H9 (cell line): ENCODE measurements around the gene MAD1L1. TPM values are rescaled to one million over a fixed set of nuclear protein-coding genes. Genes with fewer than 3 reads are reported as not detected.

ENCODE experiments used
- DNase-seq: peaks from one replicate; pipeline ENCODE4 v3.0.0-alpha.2; 2017
- H2AFZ ChIP-seq: one replicate; pipeline ENCODE4 v1.6.1; 2013; ENCODE audit warnings: mild to moderate bottlenecking, low read length, control low read depth, moderate library complexity
- H2AK5ac ChIP-seq: 2 replicates; pipeline ENCODE4 v1.6.1; 2013; ENCODE audit warnings: low read length, control low read depth, mixed read lengths; ENCODE audit not compliant: insufficient read length
- H2BK120ac ChIP-seq: one replicate; pipeline ENCODE4 v1.6.1; 2013; ENCODE audit warnings: low read depth, mild to moderate bottlenecking, low read length, control low read depth, inconsistent platforms; ENCODE audit not compliant: poor library complexity, severe bottlenecking
- H2BK12ac ChIP-seq: 2 replicates; pipeline ENCODE4 v1.6.1; 2013; ENCODE audit warnings: low read length, control low read depth, mixed read lengths, low read depth; ENCODE audit not compliant: insufficient read length
- H2BK15ac ChIP-seq: 2 replicates; pipeline ENCODE4 v1.6.1; 2013; ENCODE audit warnings: low read depth, low read length, control low read depth
- H2BK20ac ChIP-seq: one replicate; pipeline ENCODE4 v1.6.1; 2013; ENCODE audit warnings: low read depth, mild to moderate bottlenecking, low read length, control low read depth, inconsistent platforms; ENCODE audit not compliant: poor library complexity, severe bottlenecking
- H2BK5ac ChIP-seq: 2 replicates; pipeline ENCODE4 v1.6.1; 2013; ENCODE audit warnings: low read length, control low read depth, mixed read lengths; ENCODE audit not compliant: insufficient read length
- H3K14ac ChIP-seq: 2 replicates; pipeline ENCODE4 v1.6.1; 2013; ENCODE audit warnings: low read length, control low read depth; ENCODE audit not compliant: insufficient read depth
- H3K18ac ChIP-seq: 2 replicates; pipeline ENCODE4 v1.6.1; 2013; ENCODE audit warnings: low read depth, mild to moderate bottlenecking, mixed read lengths, low read length, control low read depth; ENCODE audit not compliant: insufficient read length
- H3K23ac ChIP-seq: 2 replicates; pipeline ENCODE4 v1.6.1; 2013; ENCODE audit warnings: low read length, control low read depth, mixed read lengths, low read depth; ENCODE audit not compliant: insufficient read length
- H3K23me2 ChIP-seq: 2 replicates; pipeline ENCODE4 v1.6.1; 2013; ENCODE audit warnings: low read depth, mild to moderate bottlenecking, mixed read lengths, low read length, control low read depth; ENCODE audit not compliant: insufficient read length, poor library complexity, severe bottlenecking
- H3K27ac ChIP-seq: 2 replicates; pipeline ENCODE4 v1.5.1; 2013; ENCODE audit warnings: low read length, control low read depth, mixed read lengths, low read depth; ENCODE audit not compliant: insufficient read length
- H3K27me3 ChIP-seq: 2 replicates; pipeline ENCODE4 v1.6.1; 2013; ENCODE audit warnings: low read length, control low read depth, inconsistent platforms; ENCODE audit not compliant: insufficient read depth
- H3K4ac ChIP-seq: 2 replicates; pipeline ENCODE4 v1.6.1; 2013; ENCODE audit warnings: low read depth, mild to moderate bottlenecking, control low read depth, inconsistent platforms, low read length, moderate library complexity
- H3K4me1 ChIP-seq: 2 replicates; pipeline ENCODE4 v1.6.1; 2013; ENCODE audit warnings: low read length, control low read depth, inconsistent platforms; ENCODE audit not compliant: insufficient read depth
- H3K4me2 ChIP-seq: 2 replicates; pipeline ENCODE4 v1.6.1; 2013; ENCODE audit warnings: low read length, control low read depth, mixed read lengths; ENCODE audit not compliant: insufficient read length, insufficient read depth
- H3K56ac ChIP-seq: 2 replicates; pipeline ENCODE4 v1.6.1; 2013; ENCODE audit warnings: low read depth, mild to moderate bottlenecking, mixed read lengths, low read length, control low read depth; ENCODE audit not compliant: insufficient read length
- H3K79me1 ChIP-seq: 2 replicates; pipeline ENCODE4 v1.6.1; 2013; ENCODE audit warnings: low read depth, mild to moderate bottlenecking, moderate library complexity, low read length, control low read depth, inconsistent platforms; ENCODE audit not compliant: insufficient read depth, poor library complexity, severe bottlenecking
- H3K79me2 ChIP-seq: 2 replicates; pipeline ENCODE4 v1.6.1; 2013; ENCODE audit warnings: low read length, control low read depth, inconsistent platforms; ENCODE audit not compliant: insufficient read depth
- H3K9ac ChIP-seq: 2 replicates; pipeline ENCODE4 v1.6.1; 2013; ENCODE audit warnings: low read length, control low read depth, mixed read lengths; ENCODE audit not compliant: insufficient read length; ENCODE audit errors: extremely low read depth
- H3K9me3 ChIP-seq: one replicate; pipeline ENCODE4 v1.6.1; 2013; ENCODE audit warnings: low read depth, low read length, inconsistent platforms; ENCODE audit not compliant: control insufficient read depth
- H3T11ph ChIP-seq: one replicate; pipeline ENCODE4 v1.6.1; 2013; ENCODE audit warnings: mild to moderate bottlenecking, low read length, control low read depth, inconsistent platforms
- H4K20me1 ChIP-seq: one replicate; pipeline ENCODE4 v1.6.1; 2013; ENCODE audit not compliant: control insufficient read depth, insufficient read length, insufficient read depth
- H4K5ac ChIP-seq: 2 replicates; pipeline ENCODE4 v1.6.1; 2013; ENCODE audit warnings: low read depth, mild to moderate bottlenecking, mixed read lengths, low read length, control low read depth; ENCODE audit not compliant: insufficient read length
- H4K8ac ChIP-seq: replicated peaks from 2 replicates; pipeline ENCODE4 v1.6.1; 2013; ENCODE audit warnings: low read length, control low read depth, mixed read lengths, low read depth; ENCODE audit not compliant: insufficient read length
- H4K91ac ChIP-seq: 2 replicates; pipeline ENCODE4 v1.6.1; 2013; ENCODE audit warnings: low read depth, mild to moderate bottlenecking, moderate library complexity, mixed read lengths, low read length, control low read depth; ENCODE audit not compliant: insufficient read length
- H3K27ac Mint-ChIP-seq, 3 experiments: 2 replicates in 2 of 3; 3 replicates in 1 of 3; pipeline ENCODE4 v1.8.0; 2020 to 2021; ENCODE audit warnings: mixed read lengths in 3 of 3, mild to moderate bottlenecking in 1 of 3, moderate library complexity in 1 of 3
- H3K27me3 Mint-ChIP-seq: 2 replicates; pipeline ENCODE4 v1.8.0; 2021; ENCODE audit warnings: low read depth, mild to moderate bottlenecking, moderate library complexity, mixed read lengths
- H3K36me3 Mint-ChIP-seq, 3 experiments: 2 replicates in 2 of 3; 3 replicates in 1 of 3; pipeline ENCODE4 v1.8.0; 2020 to 2021; ENCODE audit warnings: low read depth in 3 of 3, mixed read lengths in 3 of 3; ENCODE audit not compliant: insufficient read depth in 1 of 3
- H3K4me1 Mint-ChIP-seq, 2 experiments: 2 replicates each; pipeline ENCODE4 v1.8.0; 2020; ENCODE audit warnings: mixed read lengths in 2 of 2
- H3K4me3 Mint-ChIP-seq, 2 experiments: 2 replicates in 1 of 2; 3 replicates in 1 of 2; pipeline ENCODE4 v1.8.0; 2020 to 2021; ENCODE audit warnings: mild to moderate bottlenecking in 2 of 2, mixed read lengths in 2 of 2, moderate library complexity in 1 of 2
- H3K9me3 Mint-ChIP-seq, 2 experiments: 2 replicates in 1 of 2; 3 replicates in 1 of 2; pipeline ENCODE4 v1.8.0; 2020; ENCODE audit warnings: mild to moderate bottlenecking in 2 of 2, mixed read lengths in 2 of 2, moderate library complexity in 1 of 2
- CTCF ChIP-seq: fragments of 200-600 bp; sonication (generic); conservative IDR thresholded peaks from 3 replicates; pipeline ENCODE4 v1.8.0; 2021; ENCODE audit warnings: antibody characterized with exemption, mild to moderate bottlenecking
- WGBS: extraction: QIAGEN DNeasy Blood & Tissue Kit; methylation state at CpG from one replicate; pipeline ENCODE4 v1.1.7; 2013; ENCODE audit warnings: missing lambda C conversion rate, low lambda C conversion rate, mixed read lengths; ENCODE audit not compliant: insufficient read length; ENCODE audit errors: extremely low coverage; 5-methylcytosine and 5-hydroxymethylcytosine counted together
- total RNA-seq: library from RNA; stranded (reverse); gene quantifications from 2 replicates; pipeline ENCODE4 v1.2.1, GENCODE V29; 2021

Gene MAD1L1
- total RNA-seq, 1 experiment from 2014 or later = 39.0 TPM

GRCh38 chr7:1967512-1968396, 265.0 kb downstream of the MAD1L1 start:
- Histone ChIP-seq H4K91ac (no peak overlapping the region), H3K23me2 (no peaks in the 10 kb centered on the region), H3T11ph (no peak overlapping the region), H3K4me2 (no peak overlapping the region), H3K79me2 (no peaks in the 10 kb centered on the region), H2BK12ac (no peak overlapping the region), H3K4ac (no peak overlapping the region), H3K56ac (no peak overlapping the region), H3K9me3 (no peaks in the 10 kb centered on the region), H4K8ac (no peak overlapping the region), H3K18ac (no peak overlapping the region), H3K4me1 (no peaks in the 10 kb centered on the region), H3K23ac (no peak overlapping the region), H4K5ac (no peak overlapping the region), H2AK5ac (no peak overlapping the region), H2BK15ac (no peak overlapping the region), H3K9ac (no peak overlapping the region), H3K27ac (no peak overlapping the region), H2BK120ac (no peak overlapping the region), H2BK5ac (peak overlapping the region; percentile 23), H3K14ac (peak overlapping the region; percentile 34), H2AFZ (no peak overlapping the region), H2BK20ac (no peak overlapping the region), H3K79me1 (no peaks in the 10 kb centered on the region), H4K20me1 (no peaks in the 10 kb centered on the region), H3K27me3 (no peaks in the 10 kb centered on the region)
- no peak overlapping the region for H3K4me3 Mint-ChIP-seq
- H3K27me3 Mint-ChIP-seq = no peaks in the 10 kb centered on the region
- no peak for TF ChIP-seq CTCF
- WGBS = no CpG with 5 or more reads among the region's 45 CpGs
- DNase-seq = no peak
- 0 out of 4 replicates have a peak, but pooled peaks cover 0 to 4% of the 10 kb centered on the region in 2 experiments for H3K4me1 Mint-ChIP-seq
- H3K27ac Mint-ChIP-seq = peak overlapping the region in 2 of 3 experiments; percentile 41 to 63; a peak in 6 of 7 replicates
- peaks cover 4 to 19% (median 14%) of the 10 kb centered on the region in 3 experiments for H3K36me3 Mint-ChIP-seq
- H3K9me3 Mint-ChIP-seq = no peaks in the 10 kb centered on the region
